Endometrial microvascular endothelial cells (primary cell): ENCODE results near the gene TGFB1I1. TPM values are rescaled to one million over a fixed set of nuclear protein-coding genes. Genes with fewer than 3 reads are reported as not detected.

Source experiments
- in situ Hi-C: cut with HindIII; loops from 2 replicates; pipeline ENCODE4 v1.10.0; 2017; ENCODE audit warnings: low sequenced_read_pairs, low pct_unique_long_range_greater_than_20kb; ENCODE audit errors: inconsistent ontology term
- total RNA-seq: library from RNA; depleted of rRNA; stranded (reverse); fragments of >200 nt; gene quantifications from one replicate; pipeline ENCODE4 v1.2.3, GENCODE V29; 2015; ENCODE audit errors: inconsistent ontology term

Gene TGFB1I1
- total RNA-seq, 1 donor from 2014 or later: 85.1 TPM

- in situ Hi-C loops: no loop called here
Measured at GRCh38 chr16:31451201-31451600, 20.8 kb upstream of the TGFB1I1 start.

- in situ Hi-C loops: no loop called here
Measured at GRCh38 chr16:31451681-31452351, 20.1 kb upstream of the TGFB1I1 start.

- in situ Hi-C loops: no loop called here
Measured at GRCh38 chr16:31452631-31453106, 19.3 kb upstream of the TGFB1I1 start.

- in situ Hi-C loops: no loop called here
Measured at GRCh38 chr16:31453255-31454204, 18.4 kb upstream of the TGFB1I1 start.

- in situ Hi-C loops: no loop called here
Measured at GRCh38 chr16:31455601-31456314, 16.2 kb upstream of the TGFB1I1 start.

- in situ Hi-C loops: no loop called here
Measured at GRCh38 chr16:31456988-31457360, 15.0 kb upstream of the TGFB1I1 start.

GRCh38 chr16:31458073-31458843, 13.7 kb upstream of the TGFB1I1 start:
- in situ Hi-C loops: no loop called here

GRCh38 chr16:31458844-31459686, 12.9 kb upstream of the TGFB1I1 start, which contains the start of gene ARMC5:
TSS of gene ARMC5 (plus strand) at chr16:31459501. CDS start at chr16:31459525, 24 bp downstream.
- in situ Hi-C loops: no loop called here

- in situ Hi-C loops: no loop called here
Measured at GRCh38 chr16:31459687-31460581, 12.0 kb upstream of the TGFB1I1 start.

- in situ Hi-C loops: no loop called here
Measured at GRCh38 chr16:31460582-31461002, 11.4 kb upstream of the TGFB1I1 start.

GRCh38 chr16:31461201-31461920, 10.6 kb upstream of the TGFB1I1 start:
- in situ Hi-C loops: no loop called here

- in situ Hi-C loops: no loop called here
Measured at GRCh38 chr16:31461921-31462804, 9.8 kb upstream of the TGFB1I1 start.

GRCh38 chr16:31464348-31464769, 7.6 kb upstream of the TGFB1I1 start:
- in situ Hi-C loops: no loop called here

GRCh38 chr16:31464781-31465260, 7.1 kb upstream of the TGFB1I1 start:
- in situ Hi-C loops: no loop called here

GRCh38 chr16:31465788-31466370, 6.1 kb upstream of the TGFB1I1 start:
- in situ Hi-C loops: no loop called here
